SH-SY5Y (cell line): ENCODE data around the gene NUDT2.

Experiments used
- GATA2 ChIP-seq: IDR thresholded peaks from 2 replicates; pipeline ENCODE4 v1.6.1; 2011; ENCODE audit warnings: mild to moderate bottlenecking, low read depth, low read length
- GATA3 ChIP-seq: IDR thresholded peaks from 2 replicates; pipeline ENCODE4 v1.6.1; 2011; ENCODE audit warnings: low read depth, mild to moderate bottlenecking, low read length, moderate library complexity

Gene NUDT2

GRCh38 chr9:34362614-34363214, 33.3 kb downstream of the NUDT2 start:
- TF ChIP-seq GATA3 (no peak), GATA2 (no peak)

DNA sequence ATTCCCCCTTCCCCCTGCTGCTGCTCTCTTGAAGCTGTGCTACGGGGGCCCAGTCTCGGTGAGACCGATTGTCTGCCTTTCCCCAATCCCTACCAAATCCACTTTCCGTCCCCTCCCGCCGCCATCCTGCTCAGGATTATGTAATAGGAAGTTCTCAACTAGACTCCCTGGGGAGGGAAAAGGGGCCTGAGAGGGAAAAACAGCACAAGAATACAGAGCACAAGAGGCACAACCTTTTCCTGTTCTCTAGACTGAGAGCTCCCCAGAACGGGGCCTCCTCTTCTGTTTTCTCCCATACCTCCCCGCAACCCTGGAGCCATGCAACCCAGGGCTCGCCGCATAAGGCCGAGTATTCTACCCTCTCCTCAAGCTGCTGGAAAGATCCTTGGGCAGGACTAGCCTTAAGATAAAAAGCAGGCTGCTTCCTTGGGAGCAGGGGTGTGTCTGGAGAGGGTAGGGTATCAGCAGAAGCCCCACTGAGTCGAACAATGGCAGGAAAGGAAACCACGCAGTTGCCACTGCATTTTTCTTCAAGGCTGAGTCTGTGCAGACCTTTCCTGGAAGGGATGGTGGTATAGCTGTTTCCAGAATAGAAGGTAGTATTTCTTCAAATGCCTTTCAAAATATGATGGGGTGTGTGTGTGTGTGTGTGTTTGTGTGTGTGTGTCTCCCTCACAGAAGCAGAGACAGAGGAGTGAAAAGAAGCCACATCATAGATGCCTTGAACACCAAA, 34.4 kb downstream of the NUDT2 start:
- TF ChIP-seq GATA2 (no peak), GATA3 (no peak)

GRCh38 chr9:34365282-34365681, 35.9 kb downstream of the NUDT2 start:
- TF ChIP-seq GATA3 = no peak
- TF ChIP-seq GATA2 = no peak

DNA sequence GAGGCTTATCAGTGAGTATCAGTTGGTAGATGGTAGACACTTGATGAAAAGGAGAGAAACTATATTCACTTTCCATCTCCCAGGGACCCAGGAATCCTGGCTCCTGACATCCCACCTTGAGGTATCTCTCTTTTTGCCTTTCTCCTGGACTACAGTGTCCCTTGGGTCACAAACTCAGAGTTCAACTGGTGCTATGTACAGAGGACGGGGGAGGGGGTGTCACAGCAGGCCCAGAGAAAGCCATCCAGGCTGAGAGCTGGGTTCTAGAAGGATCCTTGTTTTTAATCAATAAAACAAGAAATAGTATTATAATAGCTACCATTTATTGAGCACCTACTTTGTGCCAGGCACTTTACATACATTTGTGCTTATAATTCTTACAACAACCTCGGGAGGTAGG, 37.0 kb downstream of the NUDT2 start:
- no peak for TF ChIP-seq GATA3
- TF ChIP-seq GATA2 = no peak

- no peak for TF ChIP-seq GATA3
- TF ChIP-seq GATA2 = no peak
These were observed 40.3 kb downstream of the NUDT2 start for GRCh38 chr9:34369636-34370035.

DNA sequence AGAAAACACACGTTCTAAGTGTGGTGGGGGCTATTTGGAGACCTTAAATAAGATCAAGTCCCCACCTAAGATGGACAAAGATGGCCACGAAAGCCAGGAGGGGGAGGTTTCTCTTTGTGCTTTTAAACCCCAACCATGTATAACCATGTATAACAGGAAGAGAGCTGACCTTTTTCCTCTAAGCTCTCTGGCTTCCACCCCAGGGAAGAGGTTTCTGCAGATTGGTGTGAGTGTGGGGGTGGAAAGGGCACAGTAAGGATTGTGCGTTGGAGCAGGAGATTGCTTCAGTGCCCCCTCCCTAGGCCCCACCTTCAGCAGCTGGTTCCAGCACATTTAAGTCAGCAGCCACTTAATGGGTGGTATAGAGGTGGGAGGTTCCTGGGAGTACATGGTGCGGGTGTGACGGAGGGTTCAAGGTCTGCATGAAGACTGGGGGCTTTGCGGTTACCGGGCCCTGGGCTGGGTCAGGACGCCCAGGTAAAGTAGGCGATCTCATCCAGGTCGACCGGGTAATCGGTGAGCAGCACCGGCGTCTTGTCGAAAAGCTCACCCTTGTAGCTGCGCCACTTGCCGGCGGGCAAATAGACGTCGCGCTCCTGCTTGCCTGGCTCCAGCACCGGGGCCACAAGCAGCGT, 41.1 kb downstream of the NUDT2 start:
- no peak for TF ChIP-seq GATA2
- no peak for TF ChIP-seq GATA3

DNA sequence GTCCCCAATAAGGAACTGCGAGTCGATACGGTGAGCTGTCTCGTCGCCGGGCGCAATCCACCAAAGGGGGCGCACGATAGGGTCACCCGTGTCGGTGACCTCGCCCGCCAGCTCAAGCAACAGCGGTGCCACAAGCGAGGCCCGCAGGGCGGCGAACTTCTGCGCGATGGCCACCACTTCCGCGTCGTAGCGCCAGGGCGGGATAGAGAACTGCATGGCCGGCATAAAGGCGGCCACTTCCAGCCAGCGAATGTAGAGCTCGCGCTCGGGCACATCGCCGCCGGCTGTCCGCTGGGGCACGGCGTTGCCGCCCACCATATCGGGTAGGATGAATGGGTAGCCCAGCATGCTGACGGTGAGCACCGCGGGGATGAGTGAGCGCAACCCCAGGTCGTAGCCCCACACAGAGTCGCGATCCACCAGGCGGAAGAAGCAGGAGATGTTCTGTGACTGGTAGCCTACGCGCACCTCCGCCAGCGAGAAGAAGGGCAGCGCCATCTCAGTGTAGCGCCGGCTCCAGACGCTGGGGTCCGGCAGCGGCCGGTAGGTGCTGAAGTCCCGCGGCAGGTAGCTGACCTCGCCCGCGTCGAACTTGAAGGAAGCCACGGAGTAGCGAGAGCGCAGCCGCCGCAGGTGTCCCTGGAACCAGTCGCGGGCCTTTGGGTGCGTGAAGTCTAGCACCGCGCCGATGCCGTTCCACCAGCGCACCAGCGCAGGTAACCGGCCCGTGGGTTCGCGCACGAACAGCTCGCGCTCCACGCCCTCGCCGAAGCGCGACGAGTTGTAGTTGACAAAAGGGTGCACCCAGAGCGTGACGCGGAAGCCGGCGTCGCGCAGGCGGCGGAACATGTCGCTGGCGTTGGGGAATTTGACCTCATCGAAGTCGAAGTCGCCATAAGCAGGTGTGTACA, 41.9 kb downstream of the NUDT2 start:
- TF ChIP-seq GATA3 = no peak
- TF ChIP-seq GATA2 = no peak

GRCh38 chr9:34371886-34372466, 42.6 kb downstream of the NUDT2 start:
- TF ChIP-seq GATA3 = no peak
- no peak for TF ChIP-seq GATA2

- TF ChIP-seq GATA3 = no peak
- no peak for TF ChIP-seq GATA2
These were observed 43.2 kb downstream of the NUDT2 start for GRCh38 chr9:34372467-34373011.

DNA sequence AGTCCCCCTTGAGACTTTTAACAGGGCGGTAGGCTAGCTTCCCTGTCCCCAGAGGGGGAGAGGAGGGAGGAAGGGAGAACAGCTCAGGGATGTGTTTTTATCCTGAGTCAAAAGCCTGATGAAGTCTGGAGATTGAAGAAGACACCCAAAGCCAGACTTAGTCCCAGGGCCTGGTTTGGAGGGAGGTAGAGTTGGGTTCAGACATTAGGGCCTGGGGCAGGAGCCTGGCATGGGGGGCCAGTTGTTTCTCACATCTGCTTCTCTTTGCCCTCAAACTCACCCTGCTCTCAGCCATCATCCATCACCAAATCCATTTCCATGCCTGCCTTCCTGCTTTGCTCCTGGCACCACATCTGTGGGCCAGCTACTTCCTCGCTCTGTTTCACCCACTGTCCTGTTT, 44.4 kb downstream of the NUDT2 start:
- TF ChIP-seq GATA3 (no peak), GATA2 (no peak)

GRCh38 chr9:34374339-34374738, 45.0 kb downstream of the NUDT2 start:
- TF ChIP-seq GATA3 (no peak), GATA2 (no peak)

DNA sequence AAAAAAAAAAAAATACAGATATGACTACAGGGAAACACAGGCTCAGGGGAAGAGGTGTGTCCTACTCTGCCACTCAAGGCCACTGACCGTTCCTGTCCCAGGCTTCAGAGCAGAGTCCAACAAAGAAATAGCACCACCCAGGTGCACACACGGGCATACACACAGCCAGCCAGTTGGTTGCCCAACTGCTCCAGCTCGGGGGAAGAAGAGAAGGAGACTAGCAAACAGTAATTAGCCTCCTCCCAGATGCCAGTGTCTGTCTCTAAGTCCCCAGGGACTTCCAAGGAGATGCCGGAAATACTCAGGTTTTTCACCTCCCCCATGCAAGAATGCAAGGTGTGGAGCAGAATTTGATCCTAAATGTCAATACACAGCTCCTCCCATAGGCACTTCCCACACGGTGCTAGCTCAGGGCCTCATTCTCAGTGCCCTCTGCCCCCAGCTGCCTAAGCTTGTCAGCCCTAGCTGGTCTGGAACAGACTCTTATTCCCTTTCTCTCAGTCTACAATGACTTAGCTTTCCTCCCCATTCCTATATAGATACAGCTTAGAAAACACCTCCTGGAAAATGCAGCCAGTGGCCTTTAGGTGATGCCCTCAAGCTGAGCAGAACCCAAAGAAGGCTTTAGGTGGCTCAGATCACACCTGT, 45.7 kb downstream of the NUDT2 start:
- TF ChIP-seq GATA2 = no peak
- no peak for TF ChIP-seq GATA3
